ENCODE data around the gene GFAP.

Gene GFAP

GRCh38 chr17:44915321-44915726 is at the start of gene GFAP:
Gene GFAP (minus strand): TSS chr17:44915500. CDS start chr17:44915486, 14 bp downstream.
- in situ Hi-C loops (cut with MboI; ENCODE audit: low sequenced_read_pairs, unreplicated experiment), result loop anchor here (10.0 kb wide), 1 partner anchor 189 kb away; no protein-coding TSS in a partner anchor

GRCh38 chr17:44961921-44962350 is 46.6 kb upstream of the GFAP start:
- no peak for DNase-seq (ENCODE audit: low spot score)
- in situ Hi-C loops (cut with MboI; ENCODE audit: low sequenced_read_pairs, unreplicated experiment), result no loop called here
- TF ChIP-seq CTCF (IDR thresholded peaks at IDR 0.05; ENCODE audit: borderline replicate concordance, control extremely low read depth, extremely low read depth, insufficient read depth, missing control alignments), result no peak

More at GRCh38 chr17:44915321-44915726, at the start of gene GFAP:
- DNase-seq (ENCODE audit: low spot score), result no peak
- no peak for TF ChIP-seq CTCF (IDR thresholded peaks at IDR 0.05; ENCODE audit: borderline replicate concordance, control extremely low read depth, extremely low read depth, insufficient read depth, missing control alignments)

- DNase-seq (ENCODE audit: low spot score), result no peak
- no peak for TF ChIP-seq CTCF (IDR thresholded peaks at IDR 0.05; ENCODE audit: borderline replicate concordance, control extremely low read depth, extremely low read depth, insufficient read depth, missing control alignments)
- in situ Hi-C loops (cut with MboI; ENCODE audit: low sequenced_read_pairs, unreplicated experiment), result no loop called here
These were observed 45.4 kb upstream of the GFAP start for GRCh38 chr17:44960691-44961090.

GRCh38 chr17:44959821-44960531 is 44.7 kb upstream of the GFAP start:
- no peak for TF ChIP-seq CTCF (IDR thresholded peaks at IDR 0.05; ENCODE audit: borderline replicate concordance, control extremely low read depth, extremely low read depth, insufficient read depth, missing control alignments)
- DNase-seq (ENCODE audit: low spot score), result no peak
- in situ Hi-C loops (cut with MboI; ENCODE audit: low sequenced_read_pairs, unreplicated experiment), result no loop called here

- DNase-seq (ENCODE audit: low spot score), result no peak
- TF ChIP-seq CTCF (IDR thresholded peaks at IDR 0.05; ENCODE audit: borderline replicate concordance, control extremely low read depth, extremely low read depth, insufficient read depth, missing control alignments), result no peak
- in situ Hi-C loops (cut with MboI; ENCODE audit: low sequenced_read_pairs, unreplicated experiment), result no loop called here
These were observed 42.0 kb upstream of the GFAP start for GRCh38 chr17:44956998-44957981.

GRCh38 chr17:44955674-44956425 is 40.5 kb upstream of the GFAP start:
- no peak for DNase-seq (ENCODE audit: low spot score)
- in situ Hi-C loops (cut with MboI; ENCODE audit: low sequenced_read_pairs, unreplicated experiment), result no loop called here
- no peak for TF ChIP-seq CTCF (IDR thresholded peaks at IDR 0.05; ENCODE audit: borderline replicate concordance, control extremely low read depth, extremely low read depth, insufficient read depth, missing control alignments)

Measured in GM13976 (cell line).